ENCODE data around the gene PDAP1. TPM values are rescaled to one million over a fixed set of nuclear protein-coding genes. Genes with fewer than 3 reads are reported as not detected.

Gene PDAP1
- total and polyA plus RNA-seq, 2 of the 8 experiments (the other 6 are each of a cell fraction or from before 2014, with no cell fraction given): 26.6 to 169 TPM

- TF ChIP-seq NRF1 (IDR thresholded peaks at IDR 0.05; ENCODE audit: low read depth, low read length): no peak
- TF ChIP-seq PHF8 (conservative IDR thresholded peaks at IDR 0.05; ENCODE audit: low read depth, low read length): no peak
- TF ChIP-seq TBP (IDR thresholded peaks at IDR 0.05; ENCODE audit: low read depth, low read length): no peak
- TF ChIP-seq SIRT6 (IDR thresholded peaks at IDR 0.05; ENCODE audit: low read length): no peak
- TF ChIP-seq SP2 (IDR thresholded peaks at IDR 0.05; ENCODE audit: low read length): no peak
These were observed 45.6 kb downstream of the PDAP1 start (continued) for GRCh38 chr7:99362801-99363200.
